HG02763 (cell line): ENCODE data around the gene MATCAP1.

Experiments used
- ATAC-seq: cut with Tn5 transposase; IDR thresholded peaks from one replicate; pipeline ENCODE4 v1.9.1; 2021; ENCODE audit warnings: mild to moderate bottlenecking, moderate library complexity; ENCODE audit not compliant: unreplicated experiment

MATCAP1 gene

GRCh38 chr16:67183627-67184452 is at the start of gene MATCAP1:
Gene MATCAP1 (minus strand): TSS chr16:67183963. CDS start chr16:67180610, 3,353 bp downstream.
- peak; percentile 93 for ATAC-seq

- ATAC-seq = no peak
Observed at GRCh38 chr16:67230809-67231660, 47.3 kb upstream of the MATCAP1 start.

- ATAC-seq = no peak
Observed at GRCh38 chr16:67229906-67230808, 46.4 kb upstream of the MATCAP1 start.

GRCh38 chr16:67228905-67229304 is 45.1 kb upstream of the MATCAP1 start:
- no peak for ATAC-seq

- no peak for ATAC-seq
Observed at GRCh38 chr16:67228034-67228785, 44.4 kb upstream of the MATCAP1 start.

- ATAC-seq = no peak
Observed at GRCh38 chr16:67227567-67227921, 43.8 kb upstream of the MATCAP1 start.

- peak; percentile 97 for ATAC-seq
Observed at GRCh38 chr16:67226804-67227566, 43.2 kb upstream of the MATCAP1 start, which contains the start of gene TMEM208. Gene TMEM208 (plus strand): TSS chr16:67227130. CDS start chr16:67227219, 89 bp downstream.

- ATAC-seq = no peak
Observed at GRCh38 chr16:67226295-67226803, 42.6 kb upstream of the MATCAP1 start.

GRCh38 chr16:67223992-67224391 is 40.2 kb upstream of the MATCAP1 start:
- no peak for ATAC-seq

GRCh38 chr16:67216612-67217490 is 33.1 kb upstream of the MATCAP1 start:
- ATAC-seq = no peak

GRCh38 chr16:67215706-67216105 is 31.9 kb upstream of the MATCAP1 start:
- no peak for ATAC-seq

- ATAC-seq = no peak
Observed at GRCh38 chr16:67213197-67214019, 29.6 kb upstream of the MATCAP1 start.

GRCh38 chr16:67212766-67213165 is 29.0 kb upstream of the MATCAP1 start:
- no peak for ATAC-seq

- no peak for ATAC-seq
Observed at GRCh38 chr16:67211674-67212073, 27.9 kb upstream of the MATCAP1 start.

- no peak for ATAC-seq
Observed at GRCh38 chr16:67210069-67210937, 26.5 kb upstream of the MATCAP1 start.

GRCh38 chr16:67209565-67209964 is 25.8 kb upstream of the MATCAP1 start:
- no peak for ATAC-seq
